GM06990 (cell line): Measurements from ENCODE around the gene HLCS.

ENCODE experiments used
- DNase-seq: peaks from one replicate; pipeline ENCODE4 v3.0.0-alpha.2; 2011; ENCODE audit not compliant: insufficient read length; ENCODE audit errors: extremely low read depth
- H3K27me3 ChIP-seq: replicated peaks from 2 replicates; pipeline ENCODE4 v1.6.0; 2011; ENCODE audit warnings: low read length; ENCODE audit not compliant: control insufficient read depth, insufficient read depth
- H3K36me3 ChIP-seq: 2 replicates; pipeline ENCODE4 v1.5.1; 2011; ENCODE audit warnings: low read length; ENCODE audit not compliant: control insufficient read depth, insufficient read depth
- H3K4me3 ChIP-seq: replicated peaks from 2 replicates; pipeline ENCODE4 v1.5.1; 2011; ENCODE audit warnings: low read depth, mild to moderate bottlenecking, control low read depth, low read length
- CTCF ChIP-seq: IDR thresholded peaks from 2 replicates; pipeline ENCODE4 v1.5.1; 2011; ENCODE audit warnings: low read length, control low read depth, mild to moderate bottlenecking, inconsistent platforms; ENCODE audit not compliant: insufficient read depth, poor library complexity, severe bottlenecking

Gene HLCS

DNA sequence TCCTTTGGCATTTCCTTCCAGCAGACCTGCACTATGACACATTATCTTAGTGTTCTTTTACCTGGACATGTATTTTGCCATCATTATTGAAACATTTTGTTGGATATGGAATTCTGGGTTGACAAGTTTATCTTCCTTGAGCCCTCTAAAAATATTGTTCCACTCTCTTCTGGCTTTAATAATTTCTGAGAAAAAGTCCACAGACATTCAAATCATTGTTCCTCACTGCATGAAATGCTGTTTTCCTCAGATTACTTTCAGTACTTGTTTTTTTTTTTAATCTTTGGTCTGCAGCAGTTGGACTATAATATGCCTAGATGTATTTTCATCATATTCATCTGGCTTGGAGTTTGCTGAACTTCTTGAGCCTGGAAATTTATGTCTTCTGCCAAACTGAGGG lies 88.7 kb downstream of the HLCS start:
- DNase-seq = no peak
- no peak for TF ChIP-seq CTCF

DNA sequence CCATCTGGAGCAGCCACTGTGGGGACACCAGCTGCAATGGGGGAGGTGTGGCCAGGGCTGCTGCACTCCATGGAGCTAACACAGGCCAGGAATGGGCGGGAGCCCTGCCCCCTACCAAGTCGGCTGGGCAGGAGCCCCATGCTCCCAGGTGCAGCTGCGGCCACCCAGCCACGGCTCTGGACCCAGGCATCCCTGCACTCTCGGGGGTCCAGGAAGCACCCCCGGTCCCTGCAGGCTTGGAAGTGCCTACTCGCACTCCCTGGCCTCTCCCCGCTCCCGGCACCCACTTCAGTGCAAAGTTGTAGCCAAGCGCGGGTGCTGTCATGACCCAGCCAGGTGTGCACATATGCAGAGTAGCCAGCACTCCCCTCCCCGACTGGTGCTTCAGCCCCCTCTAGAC lies 91.8 kb downstream of the HLCS start:
- H3K36me3 ChIP-seq = no peaks in the 10 kb centered on the region
- no peak overlapping the region for H3K4me3 ChIP-seq
- no peak for TF ChIP-seq CTCF
- no peak for DNase-seq
- H3K27me3 ChIP-seq = no peaks in the 10 kb centered on the region

More for the DNA sequence above, 88.7 kb downstream of the HLCS start:
- H3K36me3 ChIP-seq = no peaks in the 10 kb centered on the region
- H3K4me3 ChIP-seq = no peak overlapping the region
- no peaks in the 10 kb centered on the region for H3K27me3 ChIP-seq

- no peak for DNase-seq
- no peak for TF ChIP-seq CTCF
- Histone ChIP-seq H3K36me3 (no peaks in the 10 kb centered on the region), H3K27me3 (no peaks in the 10 kb centered on the region), H3K4me3 (no peak overlapping the region)
These were observed 93.0 kb downstream of the HLCS start for GRCh38 chr21:36873513-36873912.

GRCh38 chr21:36867291-36867905 lies 99.1 kb downstream of the HLCS start:
- TF ChIP-seq CTCF = no peak
- H3K27me3 ChIP-seq = no peaks in the 10 kb centered on the region

DNA sequence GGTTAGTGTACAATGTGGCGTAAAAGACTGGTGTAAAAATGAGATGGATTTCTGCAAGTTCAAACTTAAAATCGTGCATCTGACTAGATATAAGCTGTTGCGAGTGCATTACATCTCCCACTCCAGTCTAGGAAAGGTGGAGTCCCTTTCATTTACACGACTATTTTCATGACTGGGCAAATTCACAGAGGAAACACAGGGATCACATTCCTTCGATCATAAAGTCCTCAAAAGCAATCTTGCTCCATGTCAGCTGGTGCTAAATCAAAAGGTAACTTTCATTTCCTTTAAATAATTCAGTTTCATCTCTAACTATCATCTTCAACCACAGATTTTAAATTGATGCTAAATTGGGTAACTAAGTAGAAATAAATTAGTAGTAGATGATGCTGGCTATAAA lies 100.0 kb downstream of the HLCS start:
- Histone ChIP-seq H3K27me3 (no peaks in the 10 kb centered on the region), H3K36me3 (no peaks in the 10 kb centered on the region), H3K4me3 (no peak overlapping the region)
- TF ChIP-seq CTCF = no peak
- no peak for DNase-seq

More at GRCh38 chr21:36867291-36867905, 99.1 kb downstream of the HLCS start:
- no peak overlapping the region for H3K4me3 ChIP-seq
- H3K36me3 ChIP-seq = no peaks in the 10 kb centered on the region
- DNase-seq = no peak

- no peak for TF ChIP-seq CTCF
These were observed 101.5 kb downstream of the HLCS start for GRCh38 chr21:36864974-36865373.

More at GRCh38 chr21:36864974-36865373, 101.5 kb downstream of the HLCS start:
- no peak for DNase-seq
- Histone ChIP-seq H3K27me3 (no peaks in the 10 kb centered on the region), H3K4me3 (no peak overlapping the region), H3K36me3 (no peaks in the 10 kb centered on the region)
